WTC11 (cell line): ENCODE measurements around the gene PHACTR2. TPM values are rescaled to one million over a fixed set of nuclear protein-coding genes. Genes with fewer than 3 reads are reported as not detected.

Source experiments
- ATAC-seq: fragments of 200-7000 bp; cut with Tn5 transposase; 2 replicates; pipeline ENCODE4 v1.10.0; 2021; ENCODE audit warnings: mild to moderate bottlenecking, moderate library complexity
- CTCF ChIA-PET: fragments of 300-600 bp; sonication (Branson Sonifier 250); formaldehyde crosslinking; loops from one replicate; lab custom pipeline; 2021; ENCODE audit warnings: antibody characterized with exemption; lab: Charles Lee
- POLR2A ChIA-PET: fragments of 350-600 bp; sonication (Branson Sonifier 250); formaldehyde crosslinking; loops from one replicate; lab custom pipeline; 2021; ENCODE audit warnings: antibody characterized with exemption; lab: Charles Lee
- DNase-seq: peaks from one replicate; pipeline ENCODE4 v3.0.0; 2021; ENCODE audit warnings: low spot score
- H3K27ac Mint-ChIP-seq: 2 replicates; pipeline ENCODE4 v1.8.0; 2021; ENCODE audit warnings: mixed read lengths
- H3K27me3 Mint-ChIP-seq: 2 replicates; pipeline ENCODE4 v1.8.0; 2021; ENCODE audit warnings: low read depth, mild to moderate bottlenecking, moderate library complexity, mixed read lengths
- H3K36me3 Mint-ChIP-seq: 2 replicates; pipeline ENCODE4 v1.8.0; 2021; ENCODE audit warnings: mixed read lengths
- H3K4me1 Mint-ChIP-seq: 2 replicates; pipeline ENCODE4 v1.8.0; 2022; ENCODE audit warnings: mixed read lengths
- H3K4me3 Mint-ChIP-seq: 2 replicates; pipeline ENCODE4 v1.8.0; 2021; ENCODE audit warnings: mild to moderate bottlenecking, moderate library complexity, mixed read lengths
- H3K9me3 Mint-ChIP-seq: 2 replicates; pipeline ENCODE4 v1.8.0; 2021; ENCODE audit warnings: mixed read lengths
- CBFB ChIP-seq: sonication (generic); formaldehyde crosslinking; IDR thresholded peaks from 2 replicates; pipeline ENCODE4 v1.8.1; 2022; ENCODE audit warnings: mild to moderate bottlenecking, low read depth, missing genetic modification reagents
- E2F4 ChIP-seq: sonication (generic); formaldehyde crosslinking; IDR thresholded peaks from 2 replicates; pipeline ENCODE4 v1.8.1; 2022; ENCODE audit warnings: low read depth, mild to moderate bottlenecking, moderate library complexity, missing genetic modification reagents, borderline replicate concordance
- FOXJ3 ChIP-seq: sonication (generic); formaldehyde crosslinking; IDR thresholded peaks from 2 replicates; pipeline ENCODE4 v1.9.0; 2021; ENCODE audit warnings: missing genetic modification reagents, mild to moderate bottlenecking, borderline replicate concordance
- NFATC4 ChIP-seq: fragments of 250-450 bp; sonication (Bioruptor Pico); IDR thresholded peaks from 2 replicates; pipeline ENCODE4 v1.9.0; 2021; ENCODE audit warnings: mild to moderate bottlenecking
- ZNF219 ChIP-seq: sonication (generic); formaldehyde crosslinking; IDR thresholded peaks from 2 replicates; pipeline ENCODE4 v1.8.0; 2023; ENCODE audit warnings: missing genetic modification reagents, mild to moderate bottlenecking, borderline replicate concordance
- ZNF416 ChIP-seq: fragments of 250-450 bp; sonication (Bioruptor Pico); IDR thresholded peaks from 2 replicates; pipeline ENCODE4 v1.9.0; 2021; ENCODE audit warnings: mild to moderate bottlenecking, inconsistent platforms
- ZNF425 ChIP-seq: fragments of 250-450 bp; sonication (Bioruptor Pico); conservative IDR thresholded peaks from 2 replicates; pipeline ENCODE4 v1.9.0; 2021; ENCODE audit warnings: mild to moderate bottlenecking
- ZNF512 ChIP-seq: sonication (generic); formaldehyde crosslinking; IDR thresholded peaks from 2 replicates; pipeline ENCODE4 v1.8.1; 2022; ENCODE audit warnings: missing genetic modification reagents, borderline replicate concordance
- total RNA-seq: library from RNA; stranded (reverse); gene quantifications from 3 replicates; pipeline ENCODE4 v1.2.3, GENCODE V29; 2021
- TF ChIP-seq, protein P1 (sequence below): sonication (generic); formaldehyde crosslinking; IDR thresholded peaks from 2 replicates; pipeline ENCODE4 v1.8.0; 2023; ENCODE audit warnings: missing genetic modification reagents, mild to moderate bottlenecking, borderline replicate concordance
- TF ChIP-seq, protein P2 (sequence below): sonication (generic); formaldehyde crosslinking; conservative IDR thresholded peaks from 2 replicates; pipeline ENCODE4 v1.8.1; 2023; ENCODE audit warnings: mild to moderate bottlenecking, low read depth, missing genetic modification reagents, moderate library complexity
- TF ChIP-seq, protein P3 (sequence below): fragments of 250-450 bp; sonication (Bioruptor Pico); IDR thresholded peaks from 2 replicates; pipeline ENCODE4 v1.8.0; 2021; ENCODE audit warnings: mild to moderate bottlenecking

Gene PHACTR2
- total RNA-seq, 1 experiment from 2014 or later: 90.5 TPM

DNA sequence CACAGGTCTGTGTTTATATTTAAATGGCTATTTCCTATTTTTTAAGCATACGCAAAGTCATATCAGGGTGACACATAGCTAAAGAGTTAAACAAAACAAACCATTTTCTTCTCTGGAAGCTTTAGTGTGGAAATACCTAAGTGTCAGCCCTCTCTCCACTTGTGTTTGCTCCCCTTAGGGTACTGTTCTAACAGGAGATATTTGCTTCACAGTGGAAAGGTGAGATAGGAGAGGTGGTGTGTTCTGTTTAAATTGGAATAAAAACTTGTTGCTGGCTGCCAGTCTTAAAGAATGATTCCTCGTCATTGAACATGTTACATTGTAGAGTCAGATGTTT lies 18.9 kb downstream of the PHACTR2 start (continued):
- TF ChIP-seq, protein P1, sequence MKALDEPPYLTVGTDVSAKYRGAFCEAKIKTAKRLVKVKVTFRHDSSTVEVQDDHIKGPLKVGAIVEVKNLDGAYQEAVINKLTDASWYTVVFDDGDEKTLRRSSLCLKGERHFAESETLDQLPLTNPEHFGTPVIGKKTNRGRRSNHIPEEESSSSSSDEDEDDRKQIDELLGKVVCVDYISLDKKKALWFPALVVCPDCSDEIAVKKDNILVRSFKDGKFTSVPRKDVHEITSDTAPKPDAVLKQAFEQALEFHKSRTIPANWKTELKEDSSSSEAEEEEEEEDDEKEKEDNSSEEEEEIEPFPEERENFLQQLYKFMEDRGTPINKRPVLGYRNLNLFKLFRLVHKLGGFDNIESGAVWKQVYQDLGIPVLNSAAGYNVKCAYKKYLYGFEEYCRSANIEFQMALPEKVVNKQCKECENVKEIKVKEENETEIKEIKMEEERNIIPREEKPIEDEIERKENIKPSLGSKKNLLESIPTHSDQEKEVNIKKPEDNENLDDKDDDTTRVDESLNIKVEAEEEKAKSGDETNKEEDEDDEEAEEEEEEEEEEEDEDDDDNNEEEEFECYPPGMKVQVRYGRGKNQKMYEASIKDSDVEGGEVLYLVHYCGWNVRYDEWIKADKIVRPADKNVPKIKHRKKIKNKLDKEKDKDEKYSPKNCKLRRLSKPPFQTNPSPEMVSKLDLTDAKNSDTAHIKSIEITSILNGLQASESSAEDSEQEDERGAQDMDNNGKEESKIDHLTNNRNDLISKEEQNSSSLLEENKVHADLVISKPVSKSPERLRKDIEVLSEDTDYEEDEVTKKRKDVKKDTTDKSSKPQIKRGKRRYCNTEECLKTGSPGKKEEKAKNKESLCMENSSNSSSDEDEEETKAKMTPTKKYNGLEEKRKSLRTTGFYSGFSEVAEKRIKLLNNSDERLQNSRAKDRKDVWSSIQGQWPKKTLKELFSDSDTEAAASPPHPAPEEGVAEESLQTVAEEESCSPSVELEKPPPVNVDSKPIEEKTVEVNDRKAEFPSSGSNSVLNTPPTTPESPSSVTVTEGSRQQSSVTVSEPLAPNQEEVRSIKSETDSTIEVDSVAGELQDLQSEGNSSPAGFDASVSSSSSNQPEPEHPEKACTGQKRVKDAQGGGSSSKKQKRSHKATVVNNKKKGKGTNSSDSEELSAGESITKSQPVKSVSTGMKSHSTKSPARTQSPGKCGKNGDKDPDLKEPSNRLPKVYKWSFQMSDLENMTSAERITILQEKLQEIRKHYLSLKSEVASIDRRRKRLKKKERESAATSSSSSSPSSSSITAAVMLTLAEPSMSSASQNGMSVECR: no peak
- TF ChIP-seq FOXJ3 (CRISPR knock-in tag) (no peak), ZNF512 (CRISPR knock-in tag) (no peak), ZNF416 (CRISPR knock-in tag) (no peak)

GRCh38 chr6:143697076-143697800 lies 19.5 kb downstream of the PHACTR2 start:
- H3K36me3 Mint-ChIP-seq: peaks cover 7% of the 10 kb centered on the region
- ATAC-seq (no peak), DNase-seq (no peak)
- H3K27me3 Mint-ChIP-seq: no peaks in the 10 kb centered on the region
- H3K9me3 Mint-ChIP-seq: peaks cover 5% of the 10 kb centered on the region
- peak overlapping the region; percentile 88 for H3K27ac Mint-ChIP-seq
- TF ChIP-seq ZNF425 (CRISPR knock-in tag): no peak
- TF ChIP-seq, protein P2, sequence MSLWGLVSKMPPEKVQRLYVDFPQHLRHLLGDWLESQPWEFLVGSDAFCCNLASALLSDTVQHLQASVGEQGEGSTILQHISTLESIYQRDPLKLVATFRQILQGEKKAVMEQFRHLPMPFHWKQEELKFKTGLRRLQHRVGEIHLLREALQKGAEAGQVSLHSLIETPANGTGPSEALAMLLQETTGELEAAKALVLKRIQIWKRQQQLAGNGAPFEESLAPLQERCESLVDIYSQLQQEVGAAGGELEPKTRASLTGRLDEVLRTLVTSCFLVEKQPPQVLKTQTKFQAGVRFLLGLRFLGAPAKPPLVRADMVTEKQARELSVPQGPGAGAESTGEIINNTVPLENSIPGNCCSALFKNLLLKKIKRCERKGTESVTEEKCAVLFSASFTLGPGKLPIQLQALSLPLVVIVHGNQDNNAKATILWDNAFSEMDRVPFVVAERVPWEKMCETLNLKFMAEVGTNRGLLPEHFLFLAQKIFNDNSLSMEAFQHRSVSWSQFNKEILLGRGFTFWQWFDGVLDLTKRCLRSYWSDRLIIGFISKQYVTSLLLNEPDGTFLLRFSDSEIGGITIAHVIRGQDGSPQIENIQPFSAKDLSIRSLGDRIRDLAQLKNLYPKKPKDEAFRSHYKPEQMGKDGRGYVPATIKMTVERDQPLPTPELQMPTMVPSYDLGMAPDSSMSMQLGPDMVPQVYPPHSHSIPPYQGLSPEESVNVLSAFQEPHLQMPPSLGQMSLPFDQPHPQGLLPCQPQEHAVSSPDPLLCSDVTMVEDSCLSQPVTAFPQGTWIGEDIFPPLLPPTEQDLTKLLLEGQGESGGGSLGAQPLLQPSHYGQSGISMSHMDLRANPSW (CRISPR knock-in tag): no peak
- no peak for TF ChIP-seq ZNF219
- no peak for TF ChIP-seq NFATC4 (CRISPR knock-in tag)
- no peak for TF ChIP-seq E2F4
- TF ChIP-seq CBFB: no peak
- TF ChIP-seq, protein P1: no peak
- TF ChIP-seq, protein P3, sequence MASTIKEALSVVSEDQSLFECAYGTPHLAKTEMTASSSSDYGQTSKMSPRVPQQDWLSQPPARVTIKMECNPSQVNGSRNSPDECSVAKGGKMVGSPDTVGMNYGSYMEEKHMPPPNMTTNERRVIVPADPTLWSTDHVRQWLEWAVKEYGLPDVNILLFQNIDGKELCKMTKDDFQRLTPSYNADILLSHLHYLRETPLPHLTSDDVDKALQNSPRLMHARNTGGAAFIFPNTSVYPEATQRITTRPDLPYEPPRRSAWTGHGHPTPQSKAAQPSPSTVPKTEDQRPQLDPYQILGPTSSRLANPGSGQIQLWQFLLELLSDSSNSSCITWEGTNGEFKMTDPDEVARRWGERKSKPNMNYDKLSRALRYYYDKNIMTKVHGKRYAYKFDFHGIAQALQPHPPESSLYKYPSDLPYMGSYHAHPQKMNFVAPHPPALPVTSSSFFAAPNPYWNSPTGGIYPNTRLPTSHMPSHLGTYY: no peak
- TF ChIP-seq ZNF416 (CRISPR knock-in tag): no peak
- POLR2A ChIA-PET: interaction anchor here (0.6 kb wide), 1 partner anchor 290 kb away, joined by 3 read pairs; no protein-coding TSS in a partner anchor
- no peak overlapping the region for H3K4me3 Mint-ChIP-seq
- peaks cover 76% of the 10 kb centered on the region for H3K4me1 Mint-ChIP-seq
- CTCF ChIA-PET: no interaction called here
